Esophagus squamous epithelium (tissue), 5 donors: ENCODE measurements around the gene NDUFA13. TPM values are rescaled to one million over a fixed set of nuclear protein-coding genes. Genes with fewer than 3 reads are reported as not detected.

Experiments
- DNase-seq: peaks from one replicate; lab custom pipeline; 2025; lab: John Stamatoyannopoulos, UW
- H3K27ac ChIP-seq, 4 donors: fragments of 200-600 bp; sonication (generic); one replicate each; pipeline ENCODE4 v1.5.1; 2016 to 2019; ENCODE audit warnings: mild to moderate bottlenecking in 1 of 4
- H3K27me3 ChIP-seq, 4 donors: fragments of 200-600 bp; sonication (generic); 1 replicate in 3 of 4; 2 replicates in 1 of 4; pipeline versions ENCODE4 v1.5.1 to v1.6.0; 2017 to 2021; ENCODE audit warnings: antibody characterized with exemption in 1 of 4
- H3K36me3 ChIP-seq, 3 donors: fragments of 200-600 bp; sonication (generic); one replicate each; pipeline ENCODE4 v1.5.1; 2016 to 2019
- H3K4me1 ChIP-seq, 3 donors: fragments of 200-600 bp; sonication (generic); one replicate each; pipeline ENCODE4 v1.5.1; 2017 to 2019
- H3K4me3 ChIP-seq, 4 donors: fragments of 200-600 bp; sonication (generic); 1 replicate in 3 of 4; 2 replicates in 1 of 4; pipeline ENCODE4 v1.5.1; 2016 to 2019; ENCODE audit warnings: mild to moderate bottlenecking in 2 of 4, moderate library complexity in 1 of 4
- H3K9me3 ChIP-seq, 3 donors: fragments of 200-600 bp; sonication (generic); one replicate each; pipeline ENCODE4 v1.5.1; 2016 to 2019
- CTCF ChIP-seq, 6 experiments: fragments of 450-650 bp in 4 of 6; fragments of 200-600 bp in 2 of 6; sonication (generic) in 2 of 6; IDR thresholded peaks; one replicate each; pipeline ENCODE4 v1.5.1; 2016 to 2019; ENCODE audit warnings: antibody characterized with exemption in 6 of 6, mild to moderate bottlenecking in 4 of 6, moderate library complexity in 4 of 6
- POLR2A ChIP-seq, 4 donors: fragments of 450-650 bp; IDR thresholded peaks; one replicate each; pipeline ENCODE4 v1.6.1; 2017; ENCODE audit warnings: antibody characterized with exemption in 4 of 4, mild to moderate bottlenecking in 4 of 4, moderate library complexity in 3 of 4
- WGBS, 2 donors: methylation state at CpG; one replicate each; pipeline ENCODE4 v1.1.5; 2018; 5-methylcytosine and 5-hydroxymethylcytosine counted together
- intact Hi-C: fragments of 100-400 bp; cut with DNase I; formaldehyde crosslinking; loops from one replicate; pipeline ENCODE4 v1.15.0; 2022
- total RNA-seq, 4 donors: library from RNA; depleted of rRNA; stranded (reverse); fragments of >200 nt; gene quantifications; one replicate each; pipeline ENCODE4 v1.1.0, GENCODE V29; 2016
- donor health status: DM: yes; HTN: yes; CAD: no.

Gene NDUFA13
- total RNA-seq, 4 donors from 2014 or later: 44.6 to 88.7 (median 56.0) TPM

- Histone ChIP-seq H3K4me1 (peaks cover 0 to under 1% (median 0%) of the 10 kb centered on the region in 3 donors), H3K9me3 (no peaks in the 10 kb centered on the region), H3K27me3 (no peaks in the 10 kb centered on the region), H3K27ac (no peak overlapping the region), H3K4me3 (no peak overlapping the region), H3K36me3 (peaks cover 21 to 95% (median 68%) of the 10 kb centered on the region in 3 donors)
- no peak for TF ChIP-seq POLR2A (IDR thresholded peaks at IDR 0.05)
- TF ChIP-seq CTCF (IDR thresholded peaks at IDR 0.05): no peak
- DNase-seq: no peak
- intact Hi-C loops: no loop called here
- WGBS, 2 donors: 89 to 91% methylated on average over 15 to 22 of the region's 30 CpGs
Observed at GRCh38 chr19:19495614-19496603, 20.1 kb upstream of the NDUFA13 start.

GRCh38 chr19:19498255-19498991 is 17.6 kb upstream of the NDUFA13 start:
- no peak for DNase-seq
- H3K4me3 ChIP-seq: no peak overlapping the region
- WGBS, 2 donors: 92 to 95% methylated on average over 4 to 13 of the region's 33 CpGs
- peaks cover 34 to 100% (median 79%) of the 10 kb centered on the region in 3 donors for H3K36me3 ChIP-seq
- no peak for TF ChIP-seq CTCF (IDR thresholded peaks at IDR 0.05)
- TF ChIP-seq POLR2A (IDR thresholded peaks at IDR 0.05): no peak
- H3K27me3 ChIP-seq: no peaks in the 10 kb centered on the region
- no peaks in the 10 kb centered on the region for H3K9me3 ChIP-seq
- intact Hi-C loops: no loop called here
- H3K27ac ChIP-seq: no peak overlapping the region
- H3K4me1 ChIP-seq: no peaks in the 10 kb centered on the region

- no peaks in the 10 kb centered on the region for H3K4me1 ChIP-seq
- H3K4me3 ChIP-seq: no peak overlapping the region
- no peak for TF ChIP-seq POLR2A (IDR thresholded peaks at IDR 0.05)
- no peak for TF ChIP-seq CTCF (IDR thresholded peaks at IDR 0.05)
- peaks cover 28 to 100% (median 70%) of the 10 kb centered on the region in 3 donors for H3K36me3 ChIP-seq
- DNase-seq: no peak
- no peaks in the 10 kb centered on the region for H3K27me3 ChIP-seq
- no peaks in the 10 kb centered on the region for H3K9me3 ChIP-seq
- H3K27ac ChIP-seq: no peak overlapping the region
- WGBS, 2 donors: 85 to 89% methylated on average over 7 to 8 of the region's 18 CpGs
- intact Hi-C loops: no loop called here
Observed at GRCh38 chr19:19499272-19499995, 16.6 kb upstream of the NDUFA13 start.

- intact Hi-C loops: no loop called here
- Histone ChIP-seq H3K9me3 (no peaks in the 10 kb centered on the region), H3K36me3 (peaks cover 28 to 100% (median 64%) of the 10 kb centered on the region in 3 donors), H3K4me3 (no peak overlapping the region), H3K4me1 (peaks cover 0 to 4% (median 0%) of the 10 kb centered on the region in 3 donors), H3K27ac (no peak overlapping the region), H3K27me3 (no peaks in the 10 kb centered on the region)
- 93 to 95% methylated on average over 23 to 25 of the region's 34 CpGs for WGBS, 2 donors
- DNase-seq: no peak
- no peak for TF ChIP-seq CTCF (IDR thresholded peaks at IDR 0.05)
- no peak for TF ChIP-seq POLR2A (IDR thresholded peaks at IDR 0.05)
Observed at GRCh38 chr19:19500975-19501644, 14.9 kb upstream of the NDUFA13 start.
